CD4-positive, alpha-beta T cell treated with Interleukin-10 for 1 hour (primary cell): ENCODE data around the gene CCDC149.

ENCODE experiments used
- DNase-seq: peaks from one replicate; pipeline ENCODE4 v3.0.0-alpha.2; 2020

The CCDC149 gene

DNA sequence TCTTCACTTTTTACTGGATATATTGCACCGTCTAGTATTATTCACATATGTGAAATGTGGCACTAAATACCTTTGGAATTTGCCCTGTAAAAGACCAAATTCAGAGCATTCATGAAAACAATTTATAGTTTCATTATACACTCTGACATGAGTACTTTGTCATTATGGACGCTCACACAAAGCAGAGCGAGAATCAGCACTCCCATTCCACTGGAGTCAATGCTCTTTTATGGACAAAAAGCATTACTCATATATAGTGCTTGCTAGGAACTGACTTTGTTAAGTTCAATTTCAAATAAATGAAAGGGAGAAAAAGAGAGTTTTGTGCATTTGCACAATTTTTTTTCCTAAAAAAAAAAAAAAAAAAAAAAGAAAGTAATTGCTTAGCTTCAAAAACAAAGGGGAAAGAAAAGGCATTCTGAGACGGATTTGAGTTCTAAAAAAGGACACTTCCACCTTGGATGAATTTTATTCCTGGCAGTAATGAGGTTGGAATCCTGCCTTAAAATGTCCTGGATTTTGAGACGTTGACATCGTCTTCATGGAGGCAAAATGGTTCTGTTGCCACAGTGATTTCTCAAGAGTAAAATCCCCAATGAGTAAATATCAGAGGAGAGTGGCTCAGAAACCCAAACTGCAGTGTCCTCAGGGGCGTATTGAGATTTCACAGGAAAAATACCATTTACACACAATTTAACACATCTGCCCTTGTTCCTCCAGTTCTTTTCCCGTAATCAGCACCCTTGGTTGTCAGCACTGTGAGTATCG, 34.8 kb downstream of the CCDC149 start:
- no peak for DNase-seq

DNA sequence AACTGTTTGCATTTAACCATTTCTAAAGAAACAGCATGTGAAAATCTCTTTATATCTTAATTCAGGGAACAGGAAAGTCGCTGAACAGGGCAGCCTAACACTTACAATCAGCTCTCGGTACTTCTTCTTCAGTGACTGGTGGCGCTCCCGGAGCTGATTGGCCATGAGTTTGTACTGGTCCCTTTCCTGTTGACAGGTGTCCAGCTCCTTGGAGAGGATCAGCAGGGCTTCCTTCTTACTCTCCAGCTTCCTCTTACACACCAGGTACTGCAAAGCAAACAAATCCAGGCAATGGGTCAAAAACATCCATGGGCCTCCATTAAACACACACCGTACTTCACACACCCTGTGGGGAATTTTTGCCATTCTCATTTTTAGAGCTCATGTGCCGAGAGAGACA, 36.4 kb downstream of the CCDC149 start:
- no peak for DNase-seq

DNA sequence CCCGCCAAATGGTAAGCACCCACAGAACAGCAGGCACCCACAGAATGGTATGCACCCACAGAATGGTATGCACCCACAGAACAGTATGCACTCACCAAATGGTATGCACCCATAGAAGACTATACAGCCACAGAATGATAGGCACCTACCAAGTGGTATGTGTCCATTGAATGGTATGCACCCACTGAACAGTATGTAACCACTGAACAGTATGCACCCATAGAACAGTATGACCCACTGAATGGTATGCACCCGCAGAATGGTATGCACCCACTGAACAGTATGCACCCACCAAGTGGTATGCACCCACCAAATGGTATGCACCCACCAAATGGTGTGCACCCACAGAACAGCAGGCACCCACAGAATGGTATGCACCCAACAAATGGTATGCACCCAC, 40.1 kb downstream of the CCDC149 start:
- no peak for DNase-seq

DNA sequence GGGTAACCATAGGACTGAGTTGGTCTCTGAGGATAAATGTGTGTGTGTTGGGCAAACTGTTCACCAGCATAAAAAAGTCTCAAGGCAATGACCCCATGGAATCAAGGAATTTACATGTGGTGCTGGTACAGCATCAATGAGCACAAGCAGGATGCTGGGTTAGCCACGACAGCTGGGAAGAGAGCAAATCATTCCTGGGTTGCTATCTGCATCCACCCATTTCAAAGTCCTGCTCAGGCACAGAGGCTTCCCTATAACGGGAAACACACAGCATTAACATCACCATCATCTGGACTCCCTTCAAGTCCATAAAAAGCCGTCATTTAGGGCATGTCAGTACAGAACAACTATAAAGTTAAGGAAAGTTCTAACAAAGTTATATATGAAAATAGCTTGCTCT, 41.6 kb downstream of the CCDC149 start:
- no peak for DNase-seq

DNA sequence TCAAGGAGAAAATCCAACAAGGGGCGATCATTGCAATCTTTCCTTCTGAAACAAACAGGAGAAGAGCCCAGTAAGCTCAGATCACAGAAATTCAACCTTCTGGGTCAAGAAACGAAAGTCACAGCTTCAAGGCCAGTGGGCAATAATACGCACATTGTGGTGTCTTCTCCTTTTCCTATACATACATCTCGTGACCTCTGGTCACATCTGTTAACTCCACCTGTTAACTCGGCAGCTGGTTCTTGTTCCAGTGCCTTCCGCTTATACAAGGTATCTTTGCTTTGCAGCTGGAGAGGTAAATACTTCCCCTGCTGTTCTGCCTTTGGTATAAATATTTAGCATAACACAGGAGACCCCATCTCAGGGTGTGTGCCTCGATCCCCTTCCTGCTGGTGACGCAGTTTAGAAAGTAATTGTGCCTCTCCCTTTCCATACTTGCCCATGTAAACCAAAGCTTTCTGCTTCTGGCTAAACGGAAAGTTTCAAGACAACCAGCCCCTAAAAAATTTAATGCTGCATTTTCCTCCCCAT, 45.0 kb downstream of the CCDC149 start:
- no peak for DNase-seq

DNA sequence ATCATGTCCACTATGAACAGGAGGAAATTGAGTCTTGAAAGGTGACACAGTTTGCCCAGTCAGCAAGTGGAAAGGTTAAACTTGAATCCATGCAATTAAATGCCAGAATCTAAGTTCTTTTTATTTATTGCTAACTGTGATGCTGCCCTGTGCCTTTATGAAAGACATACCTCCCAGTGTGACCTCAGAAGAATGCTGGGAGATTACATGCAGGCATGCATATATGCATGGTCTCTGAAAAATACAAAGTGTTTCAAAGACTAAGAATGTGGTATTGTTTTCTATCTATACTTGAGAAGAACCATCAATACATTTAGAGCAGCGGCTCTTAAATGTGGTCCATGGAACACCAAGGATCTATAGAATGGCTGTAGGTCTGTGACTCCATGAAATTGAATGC, 45.6 kb downstream of the CCDC149 start:
- DNase-seq = no peak

DNA sequence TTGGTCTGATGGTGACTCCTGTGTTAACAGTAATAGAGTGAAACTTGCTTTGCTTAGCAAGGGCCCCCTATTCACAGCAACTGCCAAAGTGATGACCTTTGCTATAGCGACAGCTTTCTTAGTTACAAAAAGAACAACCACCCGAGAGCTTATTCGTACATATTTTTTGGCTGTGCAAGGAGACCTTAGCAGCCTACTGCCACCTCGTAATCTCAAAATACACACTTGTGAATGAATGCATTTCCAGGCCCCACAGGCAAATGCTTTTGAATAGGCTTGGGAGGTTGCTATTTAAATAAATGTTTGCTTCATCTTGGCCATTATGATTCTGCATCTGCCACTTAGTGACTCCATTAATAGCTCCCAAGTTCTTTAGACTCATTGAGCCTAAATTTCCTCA, 47.4 kb downstream of the CCDC149 start:
- DNase-seq = no peak

DNA sequence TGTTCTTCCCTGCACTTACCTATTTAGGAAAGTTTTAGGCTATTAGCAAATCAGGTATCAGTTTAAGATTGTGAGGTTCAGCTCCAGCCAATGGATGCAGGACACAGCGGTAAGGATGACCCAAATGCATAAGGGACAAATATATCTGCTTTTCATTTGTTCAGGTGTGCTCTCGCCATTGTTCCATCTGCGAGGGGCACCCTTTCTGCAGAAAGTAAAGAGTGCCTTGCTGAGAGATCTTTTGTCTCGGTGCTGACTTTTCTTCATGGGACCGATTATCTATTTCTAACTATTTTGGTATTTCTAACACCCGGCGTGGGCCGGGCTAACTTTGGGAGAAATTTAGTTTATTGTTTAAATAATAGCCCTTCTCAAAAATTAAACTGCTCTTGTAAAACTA, 49.0 kb downstream of the CCDC149 start:
- DNase-seq = no peak

DNA sequence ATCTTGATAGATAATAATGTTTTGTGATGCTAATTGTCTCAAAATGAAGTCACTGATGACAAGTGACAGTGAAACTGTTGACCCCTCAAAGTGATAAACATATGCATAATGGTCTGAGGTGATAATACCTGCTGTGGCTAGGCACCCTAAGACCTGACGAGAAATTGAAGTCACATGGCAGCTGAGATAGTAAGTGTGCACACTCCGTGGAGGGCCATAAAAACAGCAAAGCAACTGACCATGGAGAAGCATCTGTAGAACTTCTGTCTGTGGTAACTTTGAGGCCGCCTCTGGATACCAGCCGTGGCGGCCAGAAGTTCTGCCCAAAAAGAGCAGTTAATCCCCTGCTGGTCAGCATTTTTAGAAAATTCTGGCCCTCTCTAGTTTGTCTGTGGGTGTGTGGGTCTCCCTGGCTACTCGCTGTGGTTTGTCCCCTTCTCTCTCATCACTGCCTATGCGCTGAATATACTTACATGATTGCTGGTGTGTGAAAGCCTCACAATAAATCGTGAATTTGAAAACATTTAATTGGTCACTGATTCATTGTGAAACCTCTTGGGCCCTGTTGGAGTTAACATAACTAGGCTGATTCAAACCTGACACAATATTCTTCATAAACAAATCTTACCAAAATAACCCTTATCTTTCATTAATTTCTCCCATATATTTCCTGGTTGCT, 50.6 kb downstream of the CCDC149 start:
- DNase-seq = no peak

DNA sequence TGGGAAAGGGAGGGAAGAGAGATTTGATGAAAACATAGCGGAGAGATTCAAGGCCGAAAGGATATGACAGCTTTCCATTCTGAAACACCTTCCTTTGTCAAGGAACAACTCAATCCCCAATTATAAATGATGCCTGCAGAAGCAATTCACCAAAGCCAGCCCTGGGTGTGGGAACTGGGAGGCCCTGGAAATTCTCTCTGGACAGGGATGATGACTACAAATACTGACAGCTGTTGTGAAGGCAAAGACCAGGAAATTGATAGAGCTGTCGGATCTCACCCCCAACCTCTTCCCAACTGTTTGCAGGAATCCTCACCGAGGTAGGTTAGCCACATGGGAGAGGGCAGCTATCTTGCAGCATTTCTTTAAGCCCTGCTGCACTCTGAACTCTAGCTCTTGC, 54.3 kb downstream of the CCDC149 start:
- DNase-seq = no peak

DNA sequence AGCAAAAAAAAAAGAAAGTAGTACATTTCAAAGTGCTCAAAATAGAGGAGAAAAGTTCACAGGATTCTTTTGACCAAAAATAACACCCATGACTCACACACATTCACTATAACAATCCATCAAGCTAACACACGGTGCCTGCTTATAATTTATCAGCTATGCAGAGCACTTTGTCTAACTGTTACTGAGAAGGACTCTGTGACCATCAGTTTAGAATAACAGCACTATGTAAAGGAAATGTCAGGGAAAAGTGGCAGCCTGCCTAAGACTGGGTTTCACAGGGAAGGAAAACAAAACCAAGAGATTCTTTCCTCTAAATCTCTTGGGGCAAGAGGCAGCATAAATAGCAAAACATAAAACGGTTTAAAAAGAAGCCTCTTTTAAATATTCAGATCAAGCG, 54.8 kb downstream of the CCDC149 start:
- no peak for DNase-seq

DNA sequence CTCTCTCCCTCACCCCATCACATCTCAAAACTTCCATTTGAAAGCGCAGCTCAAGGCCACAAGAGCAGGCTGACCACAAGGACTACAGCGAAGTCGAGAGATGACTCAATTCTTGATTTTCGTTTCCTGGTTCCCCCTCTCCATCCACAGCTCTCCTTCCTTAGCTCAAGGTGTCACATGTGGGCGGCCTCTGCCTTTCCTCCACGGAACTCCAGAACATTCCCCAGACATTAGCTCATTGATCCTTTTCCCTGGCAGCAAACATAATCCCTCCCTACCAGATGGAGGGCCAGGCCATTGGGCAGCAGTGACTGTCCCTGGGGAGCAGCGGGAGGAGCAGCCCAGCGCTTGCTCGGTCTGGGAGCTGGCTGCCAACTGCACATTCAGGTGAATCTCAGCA, 56.3 kb downstream of the CCDC149 start:
- DNase-seq = no peak

DNA sequence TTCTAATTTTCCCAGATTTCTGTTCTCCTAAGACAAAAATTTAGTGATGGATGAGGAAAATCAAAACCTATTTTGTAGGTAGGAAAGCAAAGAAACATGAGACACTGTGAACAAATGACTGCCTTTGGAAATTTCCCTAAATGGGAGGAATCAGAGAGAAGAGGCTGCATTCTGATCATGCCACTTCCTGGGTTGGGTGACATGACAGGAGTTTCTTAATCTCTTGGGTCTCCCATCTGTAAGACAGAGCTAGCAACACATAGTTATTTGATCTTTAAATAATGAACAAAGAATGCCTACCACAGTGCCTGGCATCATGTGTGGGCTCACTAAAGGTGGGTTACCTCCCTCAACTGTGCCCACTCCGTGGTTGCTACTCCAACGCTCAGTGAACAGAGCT, 57.1 kb downstream of the CCDC149 start:
- DNase-seq = no peak

DNA sequence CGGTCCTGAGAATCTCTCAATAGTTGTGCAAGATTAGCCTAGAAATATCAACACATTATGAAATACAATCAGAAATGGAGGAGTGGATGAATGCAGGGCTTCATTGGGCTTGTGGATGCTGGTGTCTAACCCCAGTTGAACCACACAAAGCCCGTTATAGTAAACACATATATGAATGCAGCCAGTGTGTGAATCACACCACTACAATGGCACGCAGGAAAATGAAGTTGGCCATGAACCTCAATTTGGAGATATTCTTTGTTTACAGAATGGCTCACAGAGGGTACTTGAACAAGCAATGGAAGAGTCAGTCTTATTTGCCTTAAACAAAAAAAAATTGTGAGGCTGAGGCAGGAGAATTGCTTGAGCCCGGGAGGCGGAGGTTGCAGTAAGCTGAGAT, 59.7 kb downstream of the CCDC149 start:
- DNase-seq = no peak

DNA sequence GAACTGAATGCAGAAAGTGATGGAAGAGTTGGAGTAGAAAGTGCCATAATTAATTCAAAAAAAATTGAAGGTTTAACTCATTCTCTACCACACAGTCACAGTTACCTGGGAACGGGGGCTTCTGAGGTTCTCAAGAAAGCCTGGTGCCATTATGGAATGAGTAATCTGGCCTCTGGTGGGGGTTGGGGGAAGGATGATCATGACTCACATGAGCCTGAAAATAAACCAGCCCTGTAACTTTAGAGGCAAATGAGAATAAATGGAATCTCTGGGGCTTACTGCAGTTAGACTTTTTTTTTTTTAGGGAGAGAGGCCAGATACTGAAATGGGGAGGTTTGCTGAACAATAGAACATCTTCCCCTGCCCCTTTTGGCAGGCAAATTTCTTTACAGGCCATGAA, 62.2 kb downstream of the CCDC149 start:
- no peak for DNase-seq

DNA sequence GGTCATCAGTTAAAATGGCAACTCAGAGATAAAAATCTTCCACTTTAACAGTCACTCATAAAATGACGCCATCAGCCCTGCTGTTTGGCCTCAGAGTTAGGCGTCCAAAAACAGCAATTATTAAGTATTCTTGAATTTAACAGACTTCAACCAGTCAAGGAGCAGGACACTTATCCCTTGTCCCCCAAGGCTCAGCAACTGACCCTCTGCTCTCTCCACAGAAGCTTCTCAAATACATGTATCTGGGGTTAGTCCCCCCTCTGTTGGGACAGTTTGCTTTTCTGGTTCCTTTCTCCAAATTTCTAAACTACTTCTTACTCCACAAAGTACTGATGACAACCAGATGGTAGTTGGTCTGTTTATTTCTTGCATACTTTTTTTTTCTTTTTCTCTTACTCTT, 63.1 kb downstream of the CCDC149 start:
- DNase-seq = no peak

DNA sequence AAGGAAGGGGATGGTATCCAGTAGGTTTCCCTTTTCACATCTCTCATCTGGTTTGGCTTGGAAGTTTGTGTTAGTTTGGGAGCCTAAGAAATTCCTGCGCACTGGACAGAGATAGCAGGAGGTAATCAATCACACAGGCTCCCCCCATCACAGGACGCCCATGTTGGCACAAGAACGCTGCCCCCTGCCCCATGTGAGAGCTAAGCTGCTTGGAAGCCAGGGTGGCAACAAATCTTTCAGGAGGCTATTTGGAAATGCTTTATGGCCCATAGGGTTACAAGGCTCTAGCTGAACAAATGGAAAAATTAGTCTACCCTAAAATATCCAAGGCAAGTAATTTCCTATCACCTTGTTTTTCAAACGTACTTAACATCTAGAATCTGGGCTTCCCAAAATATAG, 63.5 kb downstream of the CCDC149 start:
- no peak for DNase-seq

DNA sequence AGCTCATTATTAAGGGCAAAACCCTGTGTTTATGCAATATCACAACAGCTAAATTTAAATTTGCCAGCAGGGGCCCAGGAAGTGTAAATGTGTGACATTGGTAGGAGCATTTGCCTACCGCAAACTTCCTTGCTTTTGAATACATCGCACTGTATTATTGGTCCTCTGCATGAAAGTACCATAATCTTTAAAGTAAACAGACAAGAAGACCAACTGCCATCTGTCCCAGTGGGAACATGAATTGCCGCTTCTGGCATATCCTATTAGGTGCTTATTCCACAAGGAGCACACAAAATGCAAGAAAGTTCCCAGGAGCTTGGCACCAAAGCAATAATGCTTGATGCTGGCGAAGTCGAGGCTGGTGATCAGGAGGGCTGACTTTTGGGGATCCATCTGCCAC, 66.1 kb downstream of the CCDC149 start:
- DNase-seq = no peak

DNA sequence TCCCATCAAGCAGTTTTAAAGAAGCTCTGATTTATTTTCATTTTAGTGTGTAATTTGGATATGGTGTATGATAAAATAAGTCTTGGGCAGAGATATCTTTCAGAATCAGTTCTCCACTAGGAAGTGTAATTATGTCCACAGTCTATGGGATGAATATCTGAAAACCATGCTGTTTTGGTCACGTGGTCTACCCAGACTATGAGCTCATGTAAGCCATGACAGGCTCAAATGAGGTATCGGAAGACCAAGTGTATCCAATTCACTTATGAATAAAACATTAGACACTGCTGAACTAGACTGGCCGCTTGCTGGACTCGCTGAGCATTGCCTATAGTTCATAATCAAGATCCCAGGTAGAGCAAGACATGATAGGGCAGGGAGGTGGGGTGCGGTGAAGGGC, 66.9 kb downstream of the CCDC149 start:
- peak; percentile 0 for DNase-seq

DNA sequence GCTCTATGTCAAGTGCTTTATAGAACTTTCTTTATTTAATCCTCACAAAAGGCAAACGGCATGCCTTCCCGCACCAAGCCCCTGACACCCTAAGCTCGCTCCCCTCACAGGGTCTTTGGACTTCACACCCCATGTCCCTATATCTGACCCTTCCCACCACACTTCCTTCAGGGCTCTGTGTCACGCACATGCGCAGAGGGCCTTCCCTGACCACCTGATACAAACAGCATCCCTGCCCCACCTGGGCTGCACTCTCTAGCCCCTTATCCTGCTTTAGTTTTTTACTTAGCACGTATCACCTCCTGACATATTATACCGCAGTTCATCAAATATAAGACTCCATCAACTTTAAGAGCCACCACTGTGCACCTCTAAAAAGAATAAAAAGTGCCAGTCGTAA, 67.7 kb downstream of the CCDC149 start:
- no peak for DNase-seq

DNA sequence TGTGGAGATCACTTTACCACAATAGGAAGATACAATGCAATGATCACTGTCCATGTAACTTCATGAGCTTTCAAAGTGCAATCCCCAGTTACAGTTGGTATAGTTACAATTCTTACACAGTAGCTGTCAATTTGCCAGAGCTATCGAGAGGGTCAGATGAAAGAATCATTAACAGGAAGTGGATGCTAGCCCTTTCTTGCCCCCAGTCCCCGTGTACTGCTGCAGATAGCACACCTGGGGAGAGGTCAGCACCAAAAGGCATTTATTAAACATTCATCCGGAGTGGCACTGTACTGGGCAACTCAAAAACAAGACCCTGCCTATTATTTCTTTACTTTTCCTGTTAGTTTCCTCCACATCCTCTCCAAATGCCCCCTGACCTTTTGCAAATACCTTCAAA, 69.7 kb downstream of the CCDC149 start:
- no peak for DNase-seq

DNA sequence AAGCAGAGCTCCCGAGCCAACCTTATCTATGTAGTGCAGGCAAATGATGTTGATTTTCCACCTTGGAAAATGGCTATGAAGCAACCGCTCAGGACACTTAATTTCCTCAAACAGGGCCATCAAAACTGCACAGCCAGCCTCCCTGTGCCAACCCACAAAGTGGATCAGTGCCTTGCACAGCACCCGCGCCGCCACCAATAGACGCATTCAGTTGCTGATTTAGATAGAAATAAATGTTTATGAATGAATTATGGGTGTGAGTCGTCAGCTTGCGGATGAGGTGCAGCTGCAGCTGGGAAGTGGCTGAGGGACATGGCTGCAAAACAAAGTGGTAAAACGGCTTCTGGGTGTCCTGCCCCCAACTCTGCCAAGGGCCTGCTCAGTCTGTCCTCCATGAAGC, 70.5 kb downstream of the CCDC149 start:
- no peak for DNase-seq

DNA sequence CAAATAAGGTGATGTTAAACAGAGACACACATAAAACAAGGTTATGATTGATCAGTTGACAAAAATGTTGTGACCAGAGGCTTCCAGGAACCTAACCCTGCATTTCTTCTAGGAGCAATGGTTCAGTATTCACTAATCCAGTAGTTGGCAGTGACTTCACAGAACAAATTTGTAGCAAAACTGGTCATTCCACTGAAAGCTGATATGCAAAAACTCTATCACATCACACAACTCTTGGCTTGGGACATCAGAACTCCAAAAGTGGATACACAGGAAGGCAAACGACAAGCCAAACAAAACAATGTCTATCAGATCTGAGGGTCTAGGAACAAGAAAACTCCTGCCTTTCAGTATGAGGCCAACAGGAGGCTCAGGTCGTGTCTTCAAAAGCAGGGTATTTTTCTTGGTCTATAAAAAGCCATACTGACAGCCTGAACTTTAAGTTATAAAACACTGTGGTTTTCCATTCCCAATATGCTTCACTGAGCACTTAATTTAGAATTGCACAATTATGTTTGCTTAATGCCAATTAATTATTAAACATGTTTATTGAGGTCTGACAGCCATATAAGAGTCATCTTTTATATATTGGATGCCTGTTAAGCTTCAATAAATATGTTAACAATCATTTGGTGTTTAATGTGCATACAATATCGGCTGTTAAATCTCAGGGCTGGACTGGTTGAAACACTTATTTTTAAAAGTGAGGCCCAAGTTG, 71.9 kb downstream of the CCDC149 start:
- DNase-seq = no peak

DNA sequence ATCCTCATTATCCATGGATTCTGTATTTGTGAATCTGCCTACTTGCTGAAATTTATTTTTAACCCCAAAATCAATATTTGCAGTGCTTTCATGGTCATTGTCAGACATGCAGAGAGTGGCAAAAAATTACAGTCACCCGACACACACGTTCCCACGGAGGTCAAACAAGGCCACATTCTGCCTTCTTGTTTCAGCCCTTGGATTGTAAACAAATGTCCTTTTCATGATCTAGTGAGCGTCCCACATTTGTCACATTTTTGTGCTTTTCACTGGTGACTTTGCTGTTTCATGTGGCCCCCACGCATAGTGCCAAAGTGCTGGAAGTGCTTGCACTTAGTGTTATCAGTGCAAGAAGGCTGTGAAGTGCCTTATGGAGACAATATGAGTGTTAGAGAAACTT, 72.5 kb downstream of the CCDC149 start:
- DNase-seq = no peak
